COLO668 (cell line): Measurements from ENCODE around the gene HLA-DRA.
"Not testable (repeated sequence)": the region's sequence is repeated elsewhere in the genome, so short reads cannot be mapped to it uniquely, and the experiment has no call there.

Experiments
- DNase-seq: peaks from one replicate; lab custom pipeline; 2025; ENCODE audit not compliant: unreplicated experiment; lab: John Stamatoyannopoulos, UW

The HLA-DRA gene

GRCh38 chr6:32430179-32430578 is 9.5 kb upstream of the HLA-DRA start:
- no peak for DNase-seq

DNA sequence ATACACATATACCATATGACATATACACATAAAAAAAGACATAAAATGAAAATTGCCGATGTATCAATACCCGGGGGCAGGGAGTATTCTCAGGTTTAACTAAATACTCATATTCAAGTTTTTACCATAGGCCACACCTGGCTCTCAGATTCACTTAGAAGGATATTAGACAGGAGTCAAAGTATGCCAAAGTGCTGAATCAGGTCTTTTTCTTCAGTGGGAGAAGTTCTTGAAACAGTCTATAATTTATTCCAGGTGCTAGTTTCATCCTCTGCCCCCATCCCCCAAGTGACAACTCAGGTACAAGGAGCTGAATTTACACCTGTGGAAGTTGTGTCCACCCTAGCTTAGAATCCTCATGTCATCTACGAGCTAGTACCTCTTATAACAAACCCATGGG is 8.5 kb upstream of the HLA-DRA start:
- no peak for DNase-seq

DNA sequence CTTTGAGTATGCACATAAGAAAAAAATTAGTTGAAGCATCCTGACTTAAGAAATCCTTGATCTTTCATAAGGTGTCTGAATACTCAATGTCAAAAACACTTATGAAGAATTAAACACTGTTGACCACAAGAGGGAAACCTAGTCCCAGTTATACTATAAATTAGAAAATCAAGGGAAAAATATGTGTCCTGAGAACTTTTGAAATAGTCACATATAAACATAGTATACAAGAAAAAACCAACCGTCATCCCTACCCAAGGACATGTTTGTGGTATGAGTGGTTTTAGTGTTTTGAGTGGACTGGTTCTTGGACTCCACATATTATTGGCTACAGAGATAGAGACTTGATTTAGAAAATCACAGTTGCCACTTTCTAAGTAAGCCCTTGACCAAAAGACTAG is 7.6 kb upstream of the HLA-DRA start:
- DNase-seq = no peak

- DNase-seq = not testable (repeated sequence)
Measured at GRCh38 chr6:32433950-32434349, 5.7 kb upstream of the HLA-DRA start.

GRCh38 chr6:32436186-32436585 is 3.5 kb upstream of the HLA-DRA start:
- DNase-seq = no peak

- DNase-seq = no peak
Measured at GRCh38 chr6:32436995-32437836, 2.5 kb upstream of the HLA-DRA start.

DNA sequence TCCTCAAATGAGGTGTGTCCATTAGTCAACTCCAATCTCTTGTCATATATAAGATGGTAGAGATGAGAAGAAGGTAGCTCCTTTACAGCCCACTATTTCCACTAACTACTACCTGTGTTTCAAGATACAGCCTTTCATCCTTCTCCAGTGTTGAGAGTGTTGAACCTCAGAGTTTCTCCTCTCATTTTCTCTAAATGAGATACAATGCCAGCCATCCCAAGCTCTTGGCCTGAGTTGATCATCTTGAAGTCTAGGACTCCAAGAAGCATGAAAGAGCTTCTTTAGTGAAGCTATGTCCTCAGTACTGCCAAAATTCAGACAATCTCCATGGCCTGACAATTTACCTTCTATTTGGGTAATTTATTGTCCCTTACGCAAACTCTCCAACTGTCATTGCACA is 548 bp upstream of the HLA-DRA start:
- DNase-seq = no peak

DNA sequence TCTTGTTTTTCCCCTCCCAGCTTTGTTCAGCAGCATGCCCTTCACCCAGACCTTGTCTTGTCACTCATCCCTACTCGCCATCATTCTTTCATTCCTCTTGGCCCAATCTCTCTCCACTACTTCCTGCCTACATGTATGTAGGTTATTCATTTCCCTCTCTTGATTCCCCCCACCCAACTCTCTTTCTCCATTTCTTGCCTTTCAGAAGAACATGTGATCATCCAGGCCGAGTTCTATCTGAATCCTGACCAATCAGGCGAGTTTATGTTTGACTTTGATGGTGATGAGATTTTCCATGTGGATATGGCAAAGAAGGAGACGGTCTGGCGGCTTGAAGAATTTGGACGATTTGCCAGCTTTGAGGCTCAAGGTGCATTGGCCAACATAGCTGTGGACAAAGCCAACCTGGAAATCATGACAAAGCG is 2.6 kb downstream of the HLA-DRA start:
- no peak for DNase-seq

GRCh38 chr6:32442977-32443552 is 3.4 kb downstream of the HLA-DRA start:
- no peak for DNase-seq

GRCh38 chr6:32444433-32444832 is 4.7 kb downstream of the HLA-DRA start:
- DNase-seq = no peak

GRCh38 chr6:32445321-32445854 is 5.7 kb downstream of the HLA-DRA start:
- DNase-seq = no peak

DNA sequence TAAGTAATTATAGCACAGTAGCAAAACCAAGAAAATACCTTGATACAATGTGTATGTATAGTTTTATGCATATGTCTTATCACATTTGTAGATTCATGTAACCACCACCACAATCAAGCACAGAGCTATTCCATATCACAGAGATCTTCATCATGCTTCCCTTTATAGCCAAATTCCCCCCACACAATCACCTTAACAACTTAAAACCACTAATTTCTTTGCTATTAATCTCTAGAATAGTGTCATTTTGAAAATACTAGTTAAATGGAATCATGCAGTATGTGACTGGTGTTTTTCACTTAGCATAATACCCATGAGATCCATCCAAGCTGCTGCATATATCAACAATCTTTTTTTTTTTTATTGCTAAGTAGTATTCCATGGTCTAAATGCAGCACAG is 8.2 kb downstream of the HLA-DRA start:
- DNase-seq = no peak

DNA sequence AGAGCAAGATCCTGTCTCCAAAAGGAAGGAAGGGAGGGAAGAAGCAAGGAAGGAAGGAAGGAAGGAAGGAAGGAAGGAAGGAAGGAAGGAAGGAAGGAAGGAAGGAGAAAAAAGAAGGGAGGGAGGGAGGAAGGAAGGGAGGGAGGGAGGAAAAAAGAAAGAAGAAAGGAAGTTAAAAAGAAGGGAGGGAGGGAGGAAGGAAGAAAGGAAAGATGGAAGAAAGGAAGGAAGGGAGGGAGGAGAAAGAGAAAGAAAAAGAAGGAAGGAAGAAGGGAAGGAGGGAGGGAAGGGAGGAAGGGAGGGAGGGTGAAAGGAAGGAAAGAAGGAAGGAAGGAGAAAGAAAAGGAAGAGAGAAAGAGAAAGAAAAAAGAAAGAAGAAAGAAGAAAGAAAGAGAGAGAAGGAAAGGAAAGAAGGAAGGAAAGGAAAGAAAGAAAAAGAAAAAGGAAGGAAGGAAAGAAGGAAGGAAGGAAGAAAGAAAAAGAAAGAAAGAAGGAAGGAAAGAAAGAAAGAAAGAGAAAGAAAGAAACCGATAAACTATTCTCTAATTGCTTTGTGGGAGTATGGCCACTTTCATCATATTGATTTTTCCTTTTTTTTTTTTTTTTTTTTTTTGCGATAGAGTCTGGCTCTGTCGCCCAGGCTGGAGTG is 9.5 kb downstream of the HLA-DRA start:
- no peak for DNase-seq

GRCh38 chr6:32457054-32457453 is 17.4 kb downstream of the HLA-DRA start:
- no peak for DNase-seq

- DNase-seq = no peak
Measured at GRCh38 chr6:32459781-32460424, 20.2 kb downstream of the HLA-DRA start.

DNA sequence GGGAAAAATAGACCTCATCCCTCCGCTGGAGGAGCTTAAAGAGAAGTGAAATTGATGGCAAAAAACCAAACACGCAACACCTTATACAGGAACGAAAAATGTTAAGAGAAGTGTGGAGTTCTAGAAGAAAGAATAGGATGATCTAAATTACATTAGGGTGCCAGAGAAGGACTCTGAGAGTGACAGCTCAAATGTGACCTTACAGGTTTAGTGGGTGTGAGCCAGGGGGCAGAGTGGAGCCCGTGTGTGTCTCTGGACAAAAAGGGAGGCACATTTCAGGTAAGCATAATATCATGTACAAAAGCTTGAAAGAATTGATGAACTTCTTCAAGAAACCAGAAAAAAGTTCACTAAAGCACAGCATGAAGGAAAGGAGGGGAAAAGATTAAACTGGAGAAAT is 20.8 kb downstream of the HLA-DRA start:
- DNase-seq = no peak

DNA sequence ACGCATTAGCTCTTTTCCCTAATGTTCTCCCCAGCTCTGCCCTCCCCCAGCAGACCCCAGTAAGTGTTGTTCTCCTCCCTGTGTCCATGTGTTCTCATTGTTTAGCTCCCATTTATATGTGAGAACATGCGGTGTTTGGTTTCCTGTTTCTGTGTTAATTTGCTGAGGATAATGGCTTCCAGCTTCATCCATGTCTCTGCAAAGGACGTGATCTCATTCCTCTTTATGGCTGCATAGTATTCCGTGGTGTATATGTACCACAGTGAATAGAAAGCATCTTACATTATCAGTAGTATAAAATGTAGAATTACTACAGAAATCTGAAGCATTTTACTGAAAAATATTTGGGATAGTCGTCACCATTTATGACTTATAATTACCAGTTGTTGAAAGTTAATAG is 21.8 kb downstream of the HLA-DRA start:
- no peak for DNase-seq

- no peak for DNase-seq
Measured at GRCh38 chr6:32462609-32463008, 22.9 kb downstream of the HLA-DRA start.

DNA sequence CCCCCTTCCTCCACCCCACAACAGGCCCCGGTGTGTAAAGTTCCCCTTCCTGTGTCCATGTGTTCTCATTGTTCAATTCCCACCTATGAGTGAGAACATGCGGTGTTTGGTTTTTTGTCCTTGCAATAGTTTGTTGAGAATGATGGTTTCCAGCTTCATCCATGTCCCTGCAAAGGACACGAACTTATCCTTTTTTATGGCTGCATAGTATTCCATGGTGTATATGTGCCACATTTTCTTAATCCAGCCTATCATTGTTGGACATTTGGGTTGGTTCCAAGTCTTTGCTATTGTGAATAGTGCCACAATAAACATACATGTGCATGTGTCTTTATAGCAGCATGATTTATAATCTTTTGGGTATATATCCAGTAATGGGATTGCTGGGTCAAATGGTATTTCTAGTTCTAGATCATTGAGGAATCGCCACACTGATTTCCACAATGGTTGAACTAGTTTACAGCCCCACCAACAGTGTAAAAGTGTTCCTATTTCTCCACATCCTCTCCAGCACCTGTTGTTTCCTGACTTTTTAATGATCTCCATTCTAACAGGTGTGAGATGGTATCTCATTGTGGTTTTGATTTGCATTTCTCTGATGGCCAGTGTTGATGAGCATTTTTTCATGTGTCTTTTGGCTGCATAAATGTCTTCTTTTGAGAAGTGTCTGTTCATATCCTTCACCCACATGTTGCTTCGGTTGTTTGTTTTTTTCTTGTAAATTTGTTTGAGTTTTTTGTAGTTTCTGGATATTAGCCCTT is 28.2 kb downstream of the HLA-DRA start:
- not testable (repeated sequence) for DNase-seq

DNA sequence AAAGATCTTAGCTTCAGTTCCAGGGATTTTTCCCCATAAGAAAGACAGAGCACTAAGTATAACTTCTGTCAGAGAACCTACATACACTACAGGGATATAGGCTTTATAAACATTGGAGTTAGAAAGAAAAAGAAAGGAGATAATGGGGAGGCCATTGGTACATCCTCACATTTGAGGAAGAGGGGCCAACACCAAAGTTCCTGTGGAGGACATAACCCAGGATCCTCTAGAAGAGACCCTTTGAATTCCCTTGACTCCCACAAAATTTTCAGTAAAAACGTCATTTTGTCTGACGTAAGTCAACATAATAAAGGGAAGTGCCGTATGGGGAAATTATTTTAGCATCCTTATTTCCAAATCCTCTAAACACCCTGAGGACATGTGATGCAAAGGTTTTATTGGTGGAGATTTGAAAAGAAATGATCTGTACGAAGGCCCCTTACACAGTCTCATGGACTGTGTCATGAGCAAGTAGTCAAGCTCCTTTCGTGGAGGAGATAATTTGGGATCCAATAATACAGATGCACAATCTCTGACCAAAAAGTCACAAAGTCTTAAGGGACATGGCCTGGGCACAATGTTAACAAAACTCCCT is 33.2 kb downstream of the HLA-DRA start:
- DNase-seq = no peak
